Measurements from ENCODE around the gene TGFBR3. TPM values are rescaled to one million over a fixed set of nuclear protein-coding genes. Genes with fewer than 3 reads are reported as not detected.

Gene TGFBR3
- total RNA-seq, 1 experiment from 2014 or later = 14.5 TPM

DNA sequence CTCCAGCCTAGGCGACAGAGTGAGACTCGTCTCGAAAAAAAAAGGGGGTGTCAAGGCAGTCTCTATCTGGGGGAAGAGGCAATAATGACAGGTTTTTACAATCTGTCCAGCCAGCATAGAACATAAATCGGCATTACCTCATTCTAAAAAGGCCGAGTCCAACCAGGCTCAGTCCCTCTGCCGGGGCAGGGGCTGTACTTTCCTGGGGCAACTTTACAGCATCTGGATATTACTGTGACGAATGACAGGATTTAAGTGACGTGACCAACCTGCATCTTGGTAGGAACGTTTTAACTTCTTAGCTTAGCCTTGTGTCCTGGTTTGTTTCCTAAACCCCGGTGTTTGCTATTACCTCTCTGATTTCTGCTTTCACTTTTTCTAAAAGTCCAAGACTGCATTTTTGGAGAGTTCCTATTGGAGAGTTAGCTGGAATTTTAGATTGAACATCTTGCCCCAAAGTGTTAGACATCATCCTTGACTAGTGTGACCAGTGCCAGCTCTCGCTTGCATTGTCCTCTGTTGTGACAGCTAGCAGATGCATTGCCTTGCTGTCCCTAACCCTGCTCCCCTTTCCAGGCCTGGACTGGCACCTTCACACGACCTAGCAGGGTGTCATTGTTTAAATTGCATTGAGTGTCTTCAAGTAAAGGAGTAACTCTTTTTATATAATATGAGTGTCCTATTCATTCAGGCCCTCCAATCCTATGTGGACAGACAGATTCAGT is 96.5 kb downstream of the TGFBR3 start:
- ChIA-PET POLR2A (no interaction called here), CTCF (no interaction called here)
- no peak for TF ChIP-seq SIN3A (IDR thresholded peaks at IDR 0.05; ENCODE audit: borderline replicate concordance, insufficient read depth, low read depth, low read length)
- TF ChIP-seq, protein P1, sequence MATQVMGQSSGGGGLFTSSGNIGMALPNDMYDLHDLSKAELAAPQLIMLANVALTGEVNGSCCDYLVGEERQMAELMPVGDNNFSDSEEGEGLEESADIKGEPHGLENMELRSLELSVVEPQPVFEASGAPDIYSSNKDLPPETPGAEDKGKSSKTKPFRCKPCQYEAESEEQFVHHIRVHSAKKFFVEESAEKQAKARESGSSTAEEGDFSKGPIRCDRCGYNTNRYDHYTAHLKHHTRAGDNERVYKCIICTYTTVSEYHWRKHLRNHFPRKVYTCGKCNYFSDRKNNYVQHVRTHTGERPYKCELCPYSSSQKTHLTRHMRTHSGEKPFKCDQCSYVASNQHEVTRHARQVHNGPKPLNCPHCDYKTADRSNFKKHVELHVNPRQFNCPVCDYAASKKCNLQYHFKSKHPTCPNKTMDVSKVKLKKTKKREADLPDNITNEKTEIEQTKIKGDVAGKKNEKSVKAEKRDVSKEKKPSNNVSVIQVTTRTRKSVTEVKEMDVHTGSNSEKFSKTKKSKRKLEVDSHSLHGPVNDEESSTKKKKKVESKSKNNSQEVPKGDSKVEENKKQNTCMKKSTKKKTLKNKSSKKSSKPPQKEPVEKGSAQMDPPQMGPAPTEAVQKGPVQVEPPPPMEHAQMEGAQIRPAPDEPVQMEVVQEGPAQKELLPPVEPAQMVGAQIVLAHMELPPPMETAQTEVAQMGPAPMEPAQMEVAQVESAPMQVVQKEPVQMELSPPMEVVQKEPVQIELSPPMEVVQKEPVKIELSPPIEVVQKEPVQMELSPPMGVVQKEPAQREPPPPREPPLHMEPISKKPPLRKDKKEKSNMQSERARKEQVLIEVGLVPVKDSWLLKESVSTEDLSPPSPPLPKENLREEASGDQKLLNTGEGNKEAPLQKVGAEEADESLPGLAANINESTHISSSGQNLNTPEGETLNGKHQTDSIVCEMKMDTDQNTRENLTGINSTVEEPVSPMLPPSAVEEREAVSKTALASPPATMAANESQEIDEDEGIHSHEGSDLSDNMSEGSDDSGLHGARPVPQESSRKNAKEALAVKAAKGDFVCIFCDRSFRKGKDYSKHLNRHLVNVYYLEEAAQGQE (IDR thresholded peaks at IDR 0.05; ENCODE audit: insufficient read depth in 1 of 2, low read depth in 2 of 2, low read length in 1 of 2) = no peak
- TF ChIP-seq TCF7L2 (IDR thresholded peaks at IDR 0.05; ENCODE audit: low read depth, low read length) = no peak
- no peak for TF ChIP-seq POLR2AphosphoS5 (IDR thresholded peaks at IDR 0.05; ENCODE audit: low read depth, low read length)
- TF ChIP-seq, protein P2, sequence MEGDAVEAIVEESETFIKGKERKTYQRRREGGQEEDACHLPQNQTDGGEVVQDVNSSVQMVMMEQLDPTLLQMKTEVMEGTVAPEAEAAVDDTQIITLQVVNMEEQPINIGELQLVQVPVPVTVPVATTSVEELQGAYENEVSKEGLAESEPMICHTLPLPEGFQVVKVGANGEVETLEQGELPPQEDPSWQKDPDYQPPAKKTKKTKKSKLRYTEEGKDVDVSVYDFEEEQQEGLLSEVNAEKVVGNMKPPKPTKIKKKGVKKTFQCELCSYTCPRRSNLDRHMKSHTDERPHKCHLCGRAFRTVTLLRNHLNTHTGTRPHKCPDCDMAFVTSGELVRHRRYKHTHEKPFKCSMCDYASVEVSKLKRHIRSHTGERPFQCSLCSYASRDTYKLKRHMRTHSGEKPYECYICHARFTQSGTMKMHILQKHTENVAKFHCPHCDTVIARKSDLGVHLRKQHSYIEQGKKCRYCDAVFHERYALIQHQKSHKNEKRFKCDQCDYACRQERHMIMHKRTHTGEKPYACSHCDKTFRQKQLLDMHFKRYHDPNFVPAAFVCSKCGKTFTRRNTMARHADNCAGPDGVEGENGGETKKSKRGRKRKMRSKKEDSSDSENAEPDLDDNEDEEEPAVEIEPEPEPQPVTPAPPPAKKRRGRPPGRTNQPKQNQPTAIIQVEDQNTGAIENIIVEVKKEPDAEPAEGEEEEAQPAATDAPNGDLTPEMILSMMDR (IDR thresholded peaks at IDR 0.05) = no peak
- in situ Hi-C loops (cut with HindIII; ENCODE audit: low pct_unique_long_range_greater_than_20kb, low sequenced_read_pairs) = no loop called here
- H3K4me3 ChIP-seq (ENCODE audit: low read depth in 2 of 2, low read length in 2 of 2) = no peak overlapping the region
- H3K9me3 ChIP-seq (ENCODE audit: control insufficient read depth, insufficient read depth, low read depth, low read length) = no peaks in the 10 kb centered on the region
- intact Hi-C loops (cut with micrococcal nuclease; ENCODE audit: unreplicated experiment) = no loop called here
- peaks cover 13% of the 10 kb centered on the region for H3K4me1 ChIP-seq (ENCODE audit: control insufficient read depth, insufficient read depth, low read length)
- no peaks in the 10 kb centered on the region for H3K36me3 ChIP-seq (ENCODE audit: control insufficient read depth, insufficient read depth, low read length)
- BruUV-seq (replicated peaks) = no TSS peak
- H3K27ac ChIP-seq (ENCODE audit: low read length) = no peak overlapping the region
- ATAC-seq (no peak), DNase-seq (ENCODE audit: low read depth, low spot score) (no peak)
- no peaks in the 10 kb centered on the region for H3K27me3 ChIP-seq (ENCODE audit: control insufficient read depth, insufficient read depth, low read length)

DNA sequence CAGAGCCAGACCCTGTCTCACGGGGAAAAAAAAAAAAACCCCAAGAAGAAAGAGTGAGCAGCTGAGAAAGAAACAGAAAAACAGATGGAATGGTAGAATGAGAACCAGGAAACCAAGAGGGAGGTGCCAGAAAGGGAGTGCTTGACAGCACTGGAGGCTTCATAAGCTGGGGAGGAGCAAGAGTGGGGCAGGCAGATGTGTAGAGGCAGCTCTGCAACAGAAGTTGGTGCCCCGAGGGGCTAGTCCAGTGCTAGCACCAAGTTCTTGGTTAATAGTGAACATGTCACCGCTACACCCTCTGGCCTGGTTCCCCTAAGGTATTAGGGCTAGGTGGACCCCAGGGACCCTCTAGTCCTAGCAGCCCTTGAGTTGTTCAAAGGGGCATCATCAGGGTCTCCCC is 98.0 kb downstream of the TGFBR3 start:
- CTCF ChIA-PET = no interaction called here
- H3K4me3 ChIP-seq (ENCODE audit: low read depth in 2 of 2, low read length in 2 of 2) = no peak overlapping the region
- H3K36me3 ChIP-seq (ENCODE audit: control insufficient read depth, insufficient read depth, low read length) = no peaks in the 10 kb centered on the region
- in situ Hi-C loops (cut with HindIII; ENCODE audit: low pct_unique_long_range_greater_than_20kb, low sequenced_read_pairs) = no loop called here
- no TSS peak for BruUV-seq (replicated peaks)
- DNase-seq (ENCODE audit: low read depth, low spot score) (no peak), ATAC-seq (no peak)
- no peaks in the 10 kb centered on the region for H3K27me3 ChIP-seq (ENCODE audit: control insufficient read depth, insufficient read depth, low read length)
- no peaks in the 10 kb centered on the region for H3K9me3 ChIP-seq (ENCODE audit: control insufficient read depth, insufficient read depth, low read depth, low read length)
- no peak overlapping the region for H3K27ac ChIP-seq (ENCODE audit: low read length)
- intact Hi-C loops (cut with micrococcal nuclease; ENCODE audit: unreplicated experiment) = no loop called here
- TF ChIP-seq, protein P2 (IDR thresholded peaks at IDR 0.05) = no peak
- TF ChIP-seq, protein P1 (IDR thresholded peaks at IDR 0.05; ENCODE audit: insufficient read depth in 1 of 2, low read depth in 2 of 2, low read length in 1 of 2) = no peak
- TF ChIP-seq SIN3A (IDR thresholded peaks at IDR 0.05; ENCODE audit: borderline replicate concordance, insufficient read depth, low read depth, low read length) (no peak), POLR2AphosphoS5 (IDR thresholded peaks at IDR 0.05; ENCODE audit: low read depth, low read length) (no peak), TCF7L2 (IDR thresholded peaks at IDR 0.05; ENCODE audit: low read depth, low read length) (no peak)
- POLR2A ChIA-PET = interaction anchor here (0.6 kb wide), 1 partner anchor 17 kb away, joined by 17 read pairs; no protein-coding TSS in a partner anchor
- H3K4me1 ChIP-seq (ENCODE audit: control insufficient read depth, insufficient read depth, low read length) = peaks cover 13% of the 10 kb centered on the region

Data from Panc1 (cell line).